GM19099 (cell line): ENCODE results near the gene PIP5K1C.

Experiments
- POLR2A ChIP-seq: IDR thresholded peaks from 3 replicates; pipeline ENCODE4 v1.6.1; 2011; ENCODE audit warnings: low read depth; ENCODE audit not compliant: insufficient read length; ENCODE audit errors: extremely low read depth

The PIP5K1C gene

GRCh38 chr19:3585301-3586126 is 114.8 kb downstream of the PIP5K1C start, which contains the start of gene GIPC3:
Gene GIPC3, plus strand, starts transcription at chr19:3585478. Its CDS starts 120 bp downstream, at chr19:3585598.
- TF ChIP-seq POLR2A = no peak
